Measurements from ENCODE around the gene YIPF1. TPM values are rescaled to one million over a fixed set of nuclear protein-coding genes. Genes with fewer than 3 reads are reported as not detected.

The YIPF1 gene
- total and polyA plus RNA-seq, 2 donors (not counting 1 experiment from before 2014, with no cell fraction given): 13.9 to 15.8 TPM

DNA sequence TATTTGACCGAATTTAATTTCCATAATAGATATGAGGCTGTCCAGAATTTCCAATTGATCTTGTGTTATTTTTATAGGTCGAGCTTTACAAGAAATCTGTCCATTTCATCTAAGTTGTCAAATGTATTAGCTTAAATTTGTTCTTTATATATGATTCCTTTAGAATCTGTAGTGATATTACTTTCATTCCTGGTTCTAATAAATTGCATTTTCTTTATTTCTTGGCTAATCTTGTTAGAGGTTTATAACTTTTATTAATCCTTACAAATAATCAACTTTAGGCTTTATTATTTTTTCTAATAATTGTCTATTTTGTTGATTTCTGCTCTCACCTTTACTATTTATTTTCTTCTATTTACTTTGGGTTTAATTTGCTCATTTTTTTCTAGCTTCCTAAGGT, 41.9 kb upstream of the YIPF1 start:
- intact Hi-C loops (cut with micrococcal nuclease): no loop called here
- H4K20me1 ChIP-seq (ENCODE audit: control insufficient read depth, insufficient read depth, low read length, poor library complexity, severe bottlenecking): no peaks in the 10 kb centered on the region
- Mint-ChIP-seq H3K27ac (no peak overlapping the region), H3K4me3 (no peak overlapping the region), H3K27me3 (no peaks in the 10 kb centered on the region), H3K4me1 (no peaks in the 10 kb centered on the region), H3K9me3 (ENCODE audit: insufficient read depth) (no peaks in the 10 kb centered on the region)
- H3K4me3 ChIP-seq (ENCODE audit: control extremely low read depth in 1 of 5, extremely low read depth in 1 of 5, insufficient read depth in 1 of 5, low read depth in 2 of 5, low read length in 4 of 5): no peak overlapping the region
- H3K4me2 ChIP-seq (replicated peaks; ENCODE audit: low read depth, low read length, poor library complexity, severe bottlenecking): no peak overlapping the region
- H3K9ac ChIP-seq (ENCODE audit: low read length): no peak overlapping the region
- no peak overlapping the region for H2AFZ ChIP-seq (ENCODE audit: insufficient read depth, low read depth, low read length, poor library complexity, severe bottlenecking)
- no peak overlapping the region for H3K27ac ChIP-seq (ENCODE audit: low read length in 2 of 2)
- H3K4me1 ChIP-seq (ENCODE audit: control insufficient read depth in 2 of 2, insufficient read depth in 2 of 2, low read length in 2 of 2): no peaks in the 10 kb centered on the region
- no CpG with 5 or more reads among the region's 2 CpGs for WGBS (ENCODE audit: insufficient coverage)
- peaks cover 3 to 17% (median 7%) of the 10 kb centered on the region in 3 donors for H3K9me3 ChIP-seq (ENCODE audit: control extremely low read depth in 1 of 3, control insufficient read depth in 2 of 3, insufficient read depth in 1 of 3, low read length in 2 of 3)
- CTCF ChIA-PET: interaction anchor here (0.6 kb wide), 1 partner anchor 113 kb away, joined by 3 read pairs; no protein-coding TSS in a partner anchor
- H3K79me2 ChIP-seq (ENCODE audit: control insufficient read depth, insufficient read depth, low read length): no peaks in the 10 kb centered on the region
- DNase-seq: no peak
- no peaks in the 10 kb centered on the region for H3K27me3 ChIP-seq (replicated peaks in 1 of 4; ENCODE audit: control extremely low read depth in 1 of 4, control insufficient read depth in 3 of 4, insufficient read depth in 4 of 4, low read length in 3 of 4)
- no peak for TF ChIP-seq EZH2 (IDR thresholded peaks at IDR 0.05; ENCODE audit: borderline replicate concordance, insufficient read depth, low read depth, low read length, poor library complexity, severe bottlenecking)
- TF ChIP-seq CTCF (IDR thresholded peaks at IDR 0.05): no peak
- H3K36me3 ChIP-seq (replicated peaks in 1 of 2; ENCODE audit: control extremely low read depth in 1 of 2, control insufficient read depth in 1 of 2, extremely low read depth in 1 of 2, insufficient read depth in 2 of 2, low read length in 1 of 2): peaks cover 13 to 27% of the 10 kb centered on the region in 2 experiments
- ATAC-seq (ENCODE audit: low read depth): no peak
- POLR2A ChIA-PET: no interaction called here

DNA sequence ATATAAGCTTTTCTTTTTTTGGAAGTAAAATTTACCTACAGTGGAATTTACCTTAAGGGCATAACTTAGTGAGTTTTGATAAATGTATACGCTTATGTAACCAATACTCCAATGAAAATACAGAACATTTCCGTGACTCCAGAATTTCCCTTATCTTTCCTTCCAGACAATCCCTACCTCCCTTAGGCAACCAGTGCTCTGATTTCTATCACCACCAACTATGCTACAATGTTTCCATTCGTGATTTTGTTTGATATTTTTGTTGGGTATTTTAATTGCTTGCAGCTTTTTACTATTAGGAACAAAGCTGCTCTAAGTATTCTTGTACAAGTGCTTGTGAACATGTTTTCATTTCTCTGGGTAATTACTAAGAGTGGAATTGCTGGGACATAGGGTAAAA, 41.3 kb upstream of the YIPF1 start:
- Histone ChIP-seq H3K4me3 (ENCODE audit: control extremely low read depth in 1 of 5, extremely low read depth in 1 of 5, insufficient read depth in 1 of 5, low read depth in 2 of 5, low read length in 4 of 5) (no peak overlapping the region), H2AFZ (ENCODE audit: insufficient read depth, low read depth, low read length, poor library complexity, severe bottlenecking) (no peak overlapping the region), H3K79me2 (ENCODE audit: control insufficient read depth, insufficient read depth, low read length) (no peaks in the 10 kb centered on the region), H3K36me3 (replicated peaks in 1 of 2; ENCODE audit: control extremely low read depth in 1 of 2, control insufficient read depth in 1 of 2, extremely low read depth in 1 of 2, insufficient read depth in 2 of 2, low read length in 1 of 2) (peaks cover 13 to 27% of the 10 kb centered on the region in 2 experiments), H3K27me3 (replicated peaks in 1 of 4; ENCODE audit: control extremely low read depth in 1 of 4, control insufficient read depth in 3 of 4, insufficient read depth in 4 of 4, low read length in 3 of 4) (no peaks in the 10 kb centered on the region), H3K4me2 (replicated peaks; ENCODE audit: low read depth, low read length, poor library complexity, severe bottlenecking) (no peak overlapping the region), H3K4me1 (ENCODE audit: control insufficient read depth in 2 of 2, insufficient read depth in 2 of 2, low read length in 2 of 2) (no peaks in the 10 kb centered on the region), H3K27ac (ENCODE audit: low read length in 2 of 2) (no peak overlapping the region), H4K20me1 (ENCODE audit: control insufficient read depth, insufficient read depth, low read length, poor library complexity, severe bottlenecking) (no peaks in the 10 kb centered on the region), H3K9me3 (ENCODE audit: control extremely low read depth in 1 of 3, control insufficient read depth in 2 of 3, insufficient read depth in 1 of 3, low read length in 2 of 3) (peaks cover 3 to 17% (median 7%) of the 10 kb centered on the region in 3 donors), H3K9ac (ENCODE audit: low read length) (no peak overlapping the region)
- POLR2A ChIA-PET: no interaction called here
- intact Hi-C loops (cut with micrococcal nuclease): no loop called here
- no peaks in the 10 kb centered on the region for H3K27me3 Mint-ChIP-seq
- H3K4me1 Mint-ChIP-seq: no peaks in the 10 kb centered on the region
- CTCF ChIA-PET: interaction anchor here (0.6 kb wide), 2 partner anchors 23 to 113 kb away, joined by 3 read pairs; no protein-coding TSS in a partner anchor
- TF ChIP-seq EZH2 (IDR thresholded peaks at IDR 0.05; ENCODE audit: borderline replicate concordance, insufficient read depth, low read depth, low read length, poor library complexity, severe bottlenecking) (no peak), CTCF (IDR thresholded peaks at IDR 0.05) (no peak)
- ATAC-seq (ENCODE audit: low read depth) (no peak), DNase-seq (no peak)
- H3K4me3 Mint-ChIP-seq: no peak overlapping the region
- H3K9me3 Mint-ChIP-seq (ENCODE audit: insufficient read depth): no peaks in the 10 kb centered on the region
- H3K27ac Mint-ChIP-seq: no peak overlapping the region
- WGBS (ENCODE audit: insufficient coverage): no CpG with 5 or more reads among the region's 3 CpGs

Measured in B cell (primary cell).